Measurements from ENCODE around the gene SORBS1. TPM values are rescaled to one million over a fixed set of nuclear protein-coding genes. Genes with fewer than 3 reads are reported as not detected.

The SORBS1 gene
- polyA plus RNA-seq, 1 donor: 76.7 TPM

DNA sequence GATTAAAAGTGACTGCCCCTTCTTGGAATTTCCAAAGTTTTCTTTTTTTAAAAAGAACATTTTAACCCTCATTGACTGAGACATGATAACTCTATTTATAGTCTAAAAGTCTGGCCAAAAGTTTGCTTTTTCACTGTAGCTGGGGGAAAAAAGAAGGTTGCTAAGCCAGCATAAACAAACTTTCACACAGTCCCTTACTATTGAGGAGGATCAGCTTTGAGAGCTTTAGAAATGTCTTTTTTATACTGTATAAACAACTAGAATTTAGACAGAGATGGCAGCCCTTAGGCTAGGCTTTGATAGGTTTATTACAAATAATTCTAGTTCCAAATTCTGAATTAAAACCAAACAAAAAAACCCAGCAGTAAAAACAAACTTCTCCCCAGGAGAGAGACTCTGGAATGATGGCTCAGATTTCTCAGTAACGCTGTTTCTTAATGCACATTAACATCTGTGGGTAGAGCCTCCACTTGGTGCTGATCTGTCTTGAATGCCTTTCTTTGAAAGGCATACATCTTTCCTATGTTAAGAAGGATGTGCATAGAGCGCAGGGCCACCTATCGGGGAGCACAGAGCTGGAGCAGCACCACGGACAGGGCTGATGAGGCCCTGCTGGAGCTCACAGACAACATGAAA, 169.5 kb downstream of the SORBS1 start:
- DNase-seq (ENCODE audit: low read depth): no peak

DNA sequence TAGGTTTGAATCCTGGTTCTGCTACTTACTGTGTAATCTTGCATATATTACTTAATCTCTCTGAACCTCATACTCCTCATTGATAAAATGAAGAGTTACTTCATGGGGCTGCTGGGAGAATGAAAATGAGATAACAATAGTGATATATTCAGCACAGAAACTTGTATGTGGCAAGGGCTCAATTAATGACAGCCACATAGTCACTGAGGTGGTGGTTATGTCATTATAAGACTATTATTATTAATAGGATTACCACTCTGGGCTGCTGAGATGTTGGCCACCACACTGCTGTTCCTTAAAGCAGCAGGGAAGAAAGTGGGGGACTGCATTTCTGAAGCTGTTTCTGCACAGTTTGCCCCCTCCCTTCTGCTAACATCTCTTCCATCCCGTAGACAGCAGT, 170.0 kb downstream of the SORBS1 start:
- DNase-seq (ENCODE audit: low read depth): no peak

DNA sequence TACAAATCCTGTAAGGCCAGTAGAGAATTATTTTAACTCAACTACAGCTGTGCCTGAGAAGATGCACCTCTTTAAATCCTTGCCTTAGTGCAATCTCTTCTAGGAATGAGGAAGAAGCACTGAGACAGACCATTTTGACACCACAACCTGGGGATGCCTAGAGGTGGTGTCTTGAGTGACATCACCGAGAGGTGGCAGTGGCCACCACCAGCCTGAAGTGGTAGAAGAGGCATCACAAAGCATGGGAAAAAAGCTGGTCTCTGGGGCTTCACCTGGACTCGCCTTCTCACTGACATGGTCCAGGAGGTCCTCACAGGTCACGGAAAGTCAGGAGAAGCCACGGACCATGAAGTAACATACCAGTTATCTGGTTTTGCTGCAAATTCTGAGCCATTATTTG, 171.2 kb downstream of the SORBS1 start:
- no peak for DNase-seq (ENCODE audit: low read depth)

DNA sequence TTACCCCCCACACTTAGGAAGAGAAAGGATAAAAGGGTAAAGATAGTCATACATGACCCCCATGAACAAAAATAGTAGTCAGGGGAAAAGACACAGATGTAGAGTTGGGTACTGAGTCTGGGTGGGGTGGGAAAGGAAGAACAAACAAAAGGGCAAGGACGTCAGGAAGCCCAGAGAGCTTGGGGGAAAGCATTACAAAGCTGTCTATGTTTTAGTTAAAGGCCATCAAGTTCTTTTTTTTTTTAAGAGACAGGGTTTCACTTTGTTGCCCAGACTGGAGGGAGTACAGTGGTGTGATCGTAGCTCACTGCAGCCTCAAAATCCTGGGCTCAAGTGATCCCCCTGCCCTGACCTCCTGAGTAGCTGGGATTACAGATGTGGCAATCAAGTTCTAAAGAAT, 172.0 kb downstream of the SORBS1 start:
- DNase-seq (ENCODE audit: low read depth): no peak

DNA sequence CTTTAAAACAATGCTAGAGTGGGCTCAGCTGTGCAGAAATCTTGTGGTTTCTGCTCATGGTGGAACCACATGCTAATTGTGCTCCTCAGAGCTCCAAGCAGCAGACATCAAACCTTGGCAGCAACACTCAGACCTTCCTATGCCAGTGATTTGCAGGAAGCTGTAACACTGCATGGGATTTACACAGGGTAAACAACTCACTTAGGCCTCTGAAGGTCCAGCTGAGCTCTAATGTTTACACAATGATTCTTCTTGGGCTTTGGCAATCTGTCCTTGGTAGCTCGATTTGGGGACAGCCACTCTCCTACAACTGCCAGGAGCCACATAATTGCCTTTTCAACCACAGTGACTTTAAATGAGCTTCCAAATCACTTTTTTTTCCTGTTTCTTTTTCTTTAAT, 172.6 kb downstream of the SORBS1 start:
- DNase-seq (ENCODE audit: low read depth): no peak

DNA sequence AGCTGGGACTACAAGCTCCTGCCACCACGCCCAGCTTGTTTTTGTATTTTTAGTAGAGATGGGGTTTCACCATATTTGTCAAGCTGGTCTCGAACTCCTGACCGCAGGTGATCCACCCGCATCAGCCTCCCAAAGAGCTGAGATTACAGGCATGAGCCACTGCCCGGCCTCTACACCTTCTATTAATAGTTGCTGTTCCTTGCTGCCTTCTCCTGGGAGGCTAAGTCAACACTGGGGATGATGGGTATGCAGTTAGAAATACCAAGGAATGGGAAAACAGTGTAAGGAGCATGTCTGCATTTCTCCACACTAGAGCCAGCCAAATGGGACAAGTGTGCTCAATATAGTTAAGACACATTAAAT, 173.1 kb downstream of the SORBS1 start:
- no peak for DNase-seq (ENCODE audit: low read depth)

DNA sequence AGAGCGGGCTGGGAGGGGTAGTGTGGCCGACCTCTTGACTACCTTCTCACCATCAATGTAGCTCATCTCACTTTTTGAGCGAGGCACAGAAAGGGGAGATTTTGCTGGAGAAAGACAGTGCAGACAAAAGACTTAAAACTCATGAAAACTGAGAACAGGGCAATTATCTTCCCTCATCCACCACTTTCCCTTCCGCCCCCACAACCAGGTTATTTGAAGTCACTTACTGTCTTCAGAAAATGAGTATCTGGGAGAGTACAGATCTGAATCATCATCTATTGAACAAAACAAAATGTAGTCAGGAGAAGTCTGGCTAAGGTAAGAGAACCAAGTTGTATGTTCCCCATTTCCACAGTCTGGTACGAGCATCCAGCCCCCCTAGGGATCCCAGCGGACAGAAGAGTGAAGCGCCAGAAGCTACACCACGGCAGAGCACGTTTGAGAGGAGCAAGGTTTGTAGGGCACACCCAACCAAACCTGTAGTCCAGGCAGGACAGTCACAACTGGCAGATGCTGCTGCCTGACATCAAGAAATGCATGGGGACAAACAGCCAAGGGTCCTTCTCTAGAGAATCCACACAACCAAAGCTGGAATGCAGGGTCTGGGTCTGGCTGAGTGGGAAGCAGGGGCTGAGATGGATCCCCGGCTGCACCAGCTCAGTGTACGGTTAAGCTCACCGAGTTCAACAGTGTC, 177.0 kb downstream of the SORBS1 start:
- DNase-seq (ENCODE audit: low read depth): no peak

DNA sequence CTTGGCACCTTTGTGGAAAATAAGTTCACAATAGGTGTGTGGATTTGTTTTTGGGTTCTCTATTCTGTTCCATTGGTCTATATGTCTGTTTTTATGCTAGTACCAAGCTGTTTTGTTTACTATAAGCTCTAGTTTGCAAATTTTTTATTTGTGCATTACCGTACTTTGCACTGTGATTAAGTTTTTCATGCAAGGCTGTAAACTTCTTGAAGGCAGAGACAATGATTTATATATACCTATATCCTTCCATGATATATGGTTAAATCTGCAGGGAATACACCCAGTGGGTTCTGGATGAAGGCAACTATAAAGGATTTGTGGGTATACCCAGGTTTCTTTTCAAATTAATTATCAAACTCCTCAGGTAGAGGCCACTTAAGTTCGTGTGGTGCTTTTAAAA, 178.6 kb downstream of the SORBS1 start:
- no peak for DNase-seq (ENCODE audit: low read depth)

DNA sequence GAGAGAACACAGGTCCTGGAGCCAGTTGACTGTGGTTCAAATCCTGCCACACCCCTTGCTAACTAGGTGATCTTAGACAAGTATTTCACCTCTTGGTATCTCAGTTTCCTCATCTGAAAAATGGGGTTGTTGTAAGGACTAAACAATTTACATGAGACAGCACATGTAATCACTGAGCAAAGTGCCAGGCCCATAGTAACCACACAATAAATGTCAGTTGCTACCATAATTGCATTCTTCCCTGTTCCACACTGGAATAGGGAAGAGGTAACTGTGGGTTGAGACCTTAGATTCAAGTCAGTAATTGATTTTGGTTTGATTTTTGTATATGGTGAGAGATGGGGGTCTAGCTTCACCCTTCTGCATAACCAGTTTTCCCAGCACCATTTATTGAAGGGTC, 179.0 kb downstream of the SORBS1 start:
- DNase-seq (ENCODE audit: low read depth): no peak

DNA sequence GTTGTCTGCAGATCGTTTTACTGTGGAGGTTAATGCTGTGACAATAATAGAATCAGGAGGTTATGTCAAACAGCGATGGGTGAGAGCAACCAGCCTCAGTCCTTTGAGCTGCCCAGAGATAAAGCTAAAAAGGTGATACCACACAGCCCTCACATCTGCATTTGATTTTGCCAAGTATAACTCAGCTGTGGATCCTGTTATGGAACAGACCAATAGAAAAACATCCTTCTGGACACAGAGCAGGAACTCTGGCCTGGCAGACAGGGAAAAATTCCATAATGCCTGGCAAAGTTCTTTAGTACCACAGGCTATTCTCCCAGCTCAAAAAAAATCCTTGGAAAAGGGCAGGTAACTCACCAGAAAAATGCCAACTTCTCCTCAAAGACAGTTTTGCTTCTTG, 183.2 kb downstream of the SORBS1 start:
- DNase-seq (ENCODE audit: low read depth): no peak

DNA sequence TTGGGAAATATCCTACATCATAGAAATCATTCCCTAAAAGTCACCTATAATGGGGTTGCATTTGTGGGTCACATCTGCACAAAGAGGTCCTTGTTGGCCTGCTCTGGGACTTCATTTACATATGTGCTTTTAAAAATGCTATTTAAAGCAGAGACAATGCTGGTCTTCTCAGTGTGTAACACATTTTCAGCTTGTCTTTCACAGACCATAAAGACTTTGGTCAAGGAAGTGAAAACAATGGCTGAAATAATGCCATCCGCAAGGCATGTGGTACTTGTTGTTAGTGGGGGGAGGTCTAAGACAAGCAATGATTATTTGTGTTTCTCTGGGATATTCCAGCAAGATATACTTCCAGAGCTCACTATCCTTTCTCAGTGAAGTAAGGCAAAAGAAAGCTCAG, 185.8 kb downstream of the SORBS1 start:
- DNase-seq (ENCODE audit: low read depth): no peak

DNA sequence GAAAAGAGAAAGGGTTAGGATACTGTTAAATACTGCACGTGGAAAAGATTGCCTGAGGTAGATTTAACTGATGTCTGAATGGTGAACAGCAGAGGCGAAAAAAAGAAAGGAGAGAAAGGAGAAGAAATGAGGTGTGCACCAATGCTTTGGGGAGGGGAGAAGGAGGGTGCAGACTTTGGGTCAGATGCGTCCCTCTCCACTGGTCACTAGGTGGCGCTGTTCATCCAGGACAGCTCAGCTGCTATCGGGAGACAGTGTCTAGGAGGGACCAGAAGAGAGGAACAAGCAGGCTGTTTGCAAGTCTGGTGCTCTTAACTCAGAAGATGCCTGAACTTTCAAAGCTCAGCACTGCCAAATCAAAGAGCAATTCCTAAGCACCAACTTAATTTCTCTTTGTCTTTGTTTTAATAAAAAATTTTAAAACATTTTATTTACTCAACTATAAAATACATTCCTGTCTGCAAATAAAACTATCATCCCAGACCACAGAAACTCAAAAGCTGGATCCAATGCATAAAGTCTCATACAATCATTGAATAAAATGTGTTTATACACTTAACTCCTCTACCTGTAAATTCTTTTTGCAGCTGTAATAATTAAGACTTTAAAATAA, 186.5 kb downstream of the SORBS1 start:
- DNase-seq (ENCODE audit: low read depth): peak; percentile 34

DNA sequence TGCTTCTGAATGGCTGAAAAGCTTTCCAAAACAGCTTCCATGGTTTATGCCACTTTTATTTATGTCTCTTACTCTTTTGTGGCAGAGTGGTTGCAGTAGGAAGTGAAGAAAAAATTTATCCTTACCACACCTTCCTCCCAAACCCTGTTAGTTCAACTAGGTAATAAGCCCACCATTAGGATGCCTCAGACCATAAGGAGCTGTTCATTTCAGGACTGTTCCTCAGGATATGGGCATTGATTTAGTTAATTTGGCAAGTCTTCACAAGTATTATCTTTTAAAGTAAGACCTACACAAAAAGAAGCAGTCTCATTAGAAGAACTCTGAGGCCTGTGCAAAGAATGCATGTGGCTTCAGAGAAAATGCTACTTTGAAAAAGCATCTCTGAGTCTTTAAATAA, 187.5 kb downstream of the SORBS1 start:
- no peak for DNase-seq (ENCODE audit: low read depth)

DNA sequence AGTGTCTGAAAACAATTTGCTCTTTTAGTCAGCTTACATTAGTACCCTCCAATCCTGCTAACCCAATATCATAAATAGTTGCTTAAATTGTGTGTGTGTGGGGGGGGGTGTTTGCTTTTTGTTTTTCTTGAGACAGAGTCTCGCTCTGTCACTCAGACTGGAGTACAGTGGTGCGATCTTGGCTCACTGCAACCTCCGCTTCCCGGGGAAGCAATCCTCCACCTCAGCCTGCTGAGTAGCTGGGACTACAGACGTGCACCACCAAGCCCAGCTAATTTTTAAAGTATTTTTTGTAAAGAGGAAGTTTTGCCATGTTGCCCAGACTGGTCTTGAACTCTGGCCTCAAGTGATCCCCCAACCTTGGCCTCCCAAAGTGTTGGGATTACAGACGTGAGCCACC, 196.8 kb downstream of the SORBS1 start:
- no peak for DNase-seq (ENCODE audit: low read depth)

DNA sequence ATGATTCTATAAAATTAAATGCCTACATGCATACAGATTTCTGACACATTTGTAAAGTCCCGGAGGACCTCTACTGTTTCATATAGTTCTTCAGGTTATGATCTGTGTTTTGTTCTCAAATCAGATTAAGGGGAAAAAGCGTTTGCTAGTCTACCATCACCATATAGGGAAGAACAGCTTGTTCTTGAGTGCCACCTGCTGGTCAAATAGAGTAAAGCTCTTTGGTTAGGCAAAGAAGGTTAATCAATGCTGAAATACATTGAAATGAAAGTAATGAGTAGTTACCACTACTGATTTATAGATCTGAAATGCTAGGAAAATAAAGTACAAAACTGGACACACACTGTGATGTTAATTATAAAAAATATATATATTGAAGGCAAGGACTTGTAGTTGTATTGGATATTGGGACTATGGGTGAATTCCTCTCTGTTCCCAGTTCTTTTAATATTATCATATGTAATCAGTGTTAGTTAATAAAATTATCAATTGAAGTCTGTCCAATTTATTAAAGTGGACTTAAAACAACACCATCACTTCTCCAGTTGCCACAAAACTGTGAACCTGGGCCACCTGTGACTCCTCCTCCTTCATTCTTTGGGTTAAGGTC, 197.8 kb downstream of the SORBS1 start:
- peak; percentile 47 for DNase-seq (ENCODE audit: low read depth)

DNA sequence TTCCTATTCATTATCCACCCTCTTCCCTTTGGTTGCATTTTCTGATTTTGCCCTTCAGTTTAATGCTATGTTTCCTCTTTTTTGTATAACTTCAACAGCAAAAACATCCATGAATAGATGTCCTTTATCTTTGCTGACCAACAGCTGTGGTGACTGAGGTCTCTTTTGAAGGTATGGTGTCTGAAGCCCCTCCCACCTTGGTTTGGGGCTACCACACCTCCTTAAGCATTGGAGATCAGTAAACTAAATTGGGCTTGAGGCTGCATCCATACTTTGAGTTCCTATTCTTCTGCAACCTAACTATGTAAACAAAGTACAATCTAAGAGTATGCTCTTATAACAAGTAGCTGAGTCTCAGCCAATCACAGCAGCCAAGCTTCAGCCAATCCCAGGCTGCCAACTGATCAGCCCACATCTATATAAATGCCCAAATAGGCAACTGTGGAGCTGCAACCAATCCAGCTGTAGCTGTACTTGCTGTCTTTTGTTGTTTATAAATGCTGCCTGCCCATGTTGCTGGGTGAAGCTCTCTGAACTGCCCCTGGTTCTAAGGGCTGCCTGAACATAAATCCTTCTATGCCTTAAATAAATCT, 201.0 kb downstream of the SORBS1 start:
- DNase-seq (ENCODE audit: low read depth): no peak

DNA sequence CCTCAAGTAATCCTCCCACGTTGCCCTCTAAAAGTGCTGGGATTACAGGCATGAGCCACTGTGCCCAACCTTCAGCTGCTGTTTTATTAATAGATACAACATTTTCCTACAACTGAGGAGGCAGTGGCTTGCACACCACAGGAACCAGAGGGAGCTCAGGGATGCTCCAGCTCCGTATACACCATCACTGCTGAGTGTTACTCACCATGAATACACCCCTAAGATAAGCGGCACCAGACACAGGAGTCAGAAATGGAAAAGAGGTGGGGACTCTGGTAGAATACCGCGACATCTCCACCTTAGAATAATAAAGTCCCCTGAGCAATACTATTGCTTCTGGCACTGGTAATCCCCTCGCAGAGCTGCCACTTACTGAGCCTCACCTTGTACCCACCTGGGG, 201.7 kb downstream of the SORBS1 start:
- DNase-seq (ENCODE audit: low read depth): no peak

DNA sequence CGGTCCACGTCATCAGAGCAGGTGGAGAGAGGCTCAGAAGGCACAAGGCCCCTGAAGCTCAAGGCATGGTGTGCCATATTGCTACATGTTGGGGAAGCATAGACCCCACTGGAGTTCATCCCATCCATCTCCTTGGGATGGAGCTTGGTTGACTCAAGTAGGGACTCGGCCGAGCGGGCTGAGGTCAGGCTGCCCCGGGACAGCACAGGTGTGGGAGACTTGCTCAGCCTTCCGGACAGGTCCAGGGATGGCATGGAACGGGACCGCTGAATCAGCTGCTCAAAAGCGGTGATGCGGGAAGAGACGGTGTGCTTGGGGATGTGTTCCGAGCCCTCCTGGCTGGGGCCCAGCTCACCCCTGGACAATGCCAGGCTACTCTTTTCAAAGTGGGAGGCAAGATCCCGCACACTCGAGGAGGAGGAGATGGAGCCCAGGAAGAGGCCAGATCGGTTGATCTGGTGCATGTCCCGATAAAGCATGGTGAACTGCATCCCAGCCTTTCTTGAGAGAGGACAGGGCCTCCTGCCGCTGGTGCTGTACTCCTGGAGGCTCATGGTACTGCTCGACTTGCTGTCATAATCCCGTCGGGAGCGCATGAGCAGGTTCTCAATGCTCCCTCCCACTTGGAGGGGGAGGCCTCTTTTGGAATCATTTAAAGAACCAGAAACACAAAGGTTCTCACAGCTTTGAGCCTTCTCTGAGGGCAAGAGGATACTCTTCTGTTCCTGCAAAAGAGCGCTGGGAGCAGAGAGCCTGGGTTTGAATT, 204.8 kb downstream of the SORBS1 start:
- no peak for DNase-seq (ENCODE audit: low read depth)

DNA sequence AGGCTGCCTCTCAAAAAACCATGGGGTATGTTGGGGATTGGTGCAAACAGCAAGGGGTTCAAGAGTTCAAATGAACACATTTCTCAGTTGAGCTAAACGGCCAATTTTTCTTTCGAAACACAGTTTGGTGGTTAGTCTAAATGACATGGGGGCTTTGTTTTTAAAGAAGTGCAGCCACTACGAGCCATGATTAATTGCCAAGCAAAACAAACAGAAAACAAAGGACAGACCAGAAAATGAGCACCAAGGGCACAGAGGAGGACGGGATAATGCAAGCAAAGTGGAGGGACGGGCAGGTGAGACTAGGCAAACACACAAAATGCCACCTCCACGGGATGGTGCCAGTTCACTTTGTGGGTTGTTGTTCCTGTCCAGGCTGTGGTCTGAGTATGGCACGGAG, 205.9 kb downstream of the SORBS1 start:
- no peak for DNase-seq (ENCODE audit: low read depth)

DNA sequence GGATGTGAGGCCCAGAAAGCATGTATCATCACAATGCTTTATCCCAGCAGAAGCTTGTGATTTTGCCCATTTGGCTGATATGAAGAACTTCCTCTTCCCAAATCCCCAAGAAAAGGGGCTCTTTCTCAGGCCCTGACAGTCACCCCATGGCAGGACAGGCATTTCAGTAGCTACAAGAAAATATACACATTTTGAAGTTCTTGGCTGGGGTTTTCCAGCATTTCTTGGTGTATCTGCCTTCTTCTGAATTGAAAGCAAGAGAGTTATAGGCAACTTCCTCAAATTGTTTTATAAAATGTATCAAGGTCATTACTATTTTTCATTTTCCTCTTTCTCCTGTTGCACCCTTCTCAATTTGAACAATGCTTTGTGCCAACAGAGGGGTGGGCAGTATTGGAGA, 207.1 kb downstream of the SORBS1 start:
- DNase-seq (ENCODE audit: low read depth): no peak

DNA sequence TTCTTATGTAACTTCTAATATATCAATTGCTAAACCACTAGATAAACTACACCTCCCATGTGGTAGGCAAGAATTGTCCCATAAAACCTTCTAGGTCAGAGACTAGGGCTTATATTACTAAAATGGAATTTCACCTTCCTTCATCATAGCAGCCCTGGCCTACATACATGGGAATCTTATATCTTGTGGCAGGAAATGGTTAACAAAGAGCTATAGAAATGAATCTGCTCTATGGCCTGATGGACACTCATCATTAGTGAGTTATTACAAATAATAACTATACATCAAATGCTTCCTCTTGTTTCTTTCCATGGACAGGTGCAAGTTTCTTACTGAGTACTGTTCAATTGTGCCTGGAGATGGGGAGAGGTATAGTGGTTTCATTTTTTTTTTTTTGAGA, 208.0 kb downstream of the SORBS1 start:
- DNase-seq (ENCODE audit: low read depth): no peak

DNA sequence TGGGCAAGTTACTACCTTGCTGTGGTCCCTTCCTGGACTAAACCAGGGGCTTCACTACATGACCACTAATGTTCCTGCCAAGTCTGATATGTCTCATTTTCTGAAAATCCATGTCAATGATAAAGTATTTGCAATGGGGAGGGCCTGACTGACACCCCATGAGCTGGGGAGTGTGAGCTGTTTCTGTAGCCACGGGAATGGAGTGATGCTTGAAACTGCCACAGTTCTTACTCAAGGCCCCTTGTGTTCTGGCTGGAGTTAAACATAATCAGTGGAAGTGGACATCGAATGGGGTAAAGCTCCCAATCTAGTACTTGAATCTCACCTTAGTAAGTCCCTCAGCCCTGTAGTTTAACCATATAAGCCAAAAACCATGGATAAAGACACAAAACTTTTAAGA, 208.5 kb downstream of the SORBS1 start:
- no peak for DNase-seq (ENCODE audit: low read depth)

All from forelimb muscle (tissue), 1 donor.